Glomerular endothelial cell (primary cell): ENCODE results near the gene ATG4C. TPM values are rescaled to one million over a fixed set of nuclear protein-coding genes. Genes with fewer than 3 reads are reported as not detected.
"Not testable (repeated sequence)": the region's sequence is repeated elsewhere in the genome, so short reads cannot be mapped to it uniquely, and the experiment has no call there.

ENCODE experiments used
- DNase-seq: peaks from one replicate; pipeline ENCODE4 v3.0.0-alpha.2; 2011; ENCODE audit warnings: low read depth, low spot score; ENCODE audit errors: extremely low read depth
- total RNA-seq: library from RNA; depleted of rRNA; stranded (reverse); fragments of >200 nt; gene quantifications from 2 replicates; pipeline ENCODE4 v1.2.3, GENCODE V29; 2015

Gene ATG4C
- total RNA-seq, 1 donor from 2014 or later = 4.2 TPM

DNA sequence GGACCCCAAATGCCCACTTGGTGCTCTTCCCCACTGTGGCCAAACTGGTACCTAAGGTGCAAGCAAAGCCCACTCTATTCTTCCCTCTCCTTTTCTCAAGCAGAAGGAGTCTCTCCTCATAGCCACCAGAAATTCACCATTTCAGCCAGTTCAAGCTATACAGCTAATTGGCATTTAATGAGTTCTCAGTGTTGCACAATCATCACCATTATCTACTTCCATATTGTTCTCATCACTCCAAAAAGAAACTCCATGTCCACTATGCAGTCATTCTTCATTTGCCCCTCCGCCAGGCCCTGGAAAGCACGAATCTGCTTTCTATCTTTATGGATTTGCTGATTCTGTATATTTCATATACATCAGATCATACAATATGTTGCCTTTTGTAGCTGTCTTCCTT is 9.9 kb upstream of the ATG4C start:
- DNase-seq = no peak

GRCh38 chr1:62774971-62775595 is 8.8 kb upstream of the ATG4C start:
- DNase-seq = no peak

DNA sequence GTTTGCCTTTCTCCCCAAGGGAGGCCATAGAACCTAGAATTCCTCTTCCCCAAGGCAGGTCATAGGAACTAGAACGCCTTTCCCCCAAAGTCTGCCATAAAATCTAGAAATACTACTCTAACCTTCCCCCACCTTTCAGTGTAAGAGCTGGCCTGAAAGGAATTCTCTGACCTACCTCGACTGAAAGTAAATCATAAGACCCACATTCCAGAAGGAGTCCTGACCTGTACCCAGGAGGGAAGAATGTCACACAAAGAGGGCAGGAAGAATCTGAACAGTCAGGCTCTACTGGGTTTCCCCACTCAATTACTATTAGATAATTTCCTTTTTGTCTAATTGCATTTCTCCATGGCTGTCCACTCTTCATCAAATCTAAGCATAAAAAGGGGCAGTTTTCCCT is 5.7 kb upstream of the ATG4C start:
- DNase-seq = no peak

DNA sequence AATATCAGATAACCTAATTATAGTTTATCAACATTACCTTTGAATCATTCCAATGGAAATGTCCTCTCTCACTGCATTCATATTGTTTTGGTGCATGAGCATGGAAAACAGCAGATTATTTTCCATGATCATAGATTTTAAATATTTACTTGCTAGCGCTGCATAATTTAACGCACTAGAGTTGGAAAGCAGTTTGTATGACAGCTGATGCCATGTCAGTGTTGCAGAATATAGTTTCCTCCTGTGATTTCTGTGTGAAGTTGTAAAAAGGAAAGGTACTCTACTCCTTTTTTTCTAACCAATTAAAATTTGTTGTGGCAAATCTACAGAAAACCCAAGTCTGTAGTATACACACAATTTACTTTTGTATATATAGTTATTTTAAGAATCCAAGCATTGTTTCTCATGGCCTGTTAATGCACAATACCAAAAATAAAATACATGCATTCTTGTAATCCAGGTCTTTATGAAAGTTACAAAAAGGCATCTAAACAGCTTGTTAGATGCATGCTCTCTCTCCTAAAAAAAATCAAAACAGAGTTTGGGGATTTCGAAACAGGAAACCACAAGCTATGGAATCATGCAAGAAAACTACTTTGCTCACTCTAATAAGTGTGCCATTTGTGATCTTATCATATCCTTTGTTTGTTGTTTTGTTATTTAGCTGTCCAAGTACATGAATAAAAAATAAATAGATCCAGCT is 1.9 kb upstream of the ATG4C start:
- DNase-seq = no peak

GRCh38 chr1:62782544-62783212 is 1.3 kb upstream of the ATG4C start:
- not testable (repeated sequence) for DNase-seq

- peak; percentile 20 for DNase-seq
These were observed 805 bp downstream of the ATG4C start for GRCh38 chr1:62784509-62785365.

DNA sequence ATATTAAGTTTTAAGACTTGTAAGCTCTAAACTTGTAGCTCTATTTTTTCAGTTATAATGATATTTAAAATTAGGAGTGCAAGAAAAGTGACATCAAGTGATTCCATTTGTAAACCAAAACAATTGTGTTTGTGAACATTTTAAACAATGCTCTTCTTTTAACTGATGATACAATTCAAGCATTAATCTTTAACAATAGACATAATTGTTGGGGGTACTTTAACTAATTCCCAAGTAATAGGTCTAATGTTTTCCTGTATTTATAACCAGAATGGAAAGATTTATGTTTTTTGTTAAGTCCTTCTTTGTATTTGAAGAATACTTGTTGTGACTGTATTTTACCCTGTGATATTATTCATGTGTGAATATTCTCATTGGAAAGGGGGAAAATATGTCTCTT is 6.8 kb downstream of the ATG4C start:
- no peak for DNase-seq

DNA sequence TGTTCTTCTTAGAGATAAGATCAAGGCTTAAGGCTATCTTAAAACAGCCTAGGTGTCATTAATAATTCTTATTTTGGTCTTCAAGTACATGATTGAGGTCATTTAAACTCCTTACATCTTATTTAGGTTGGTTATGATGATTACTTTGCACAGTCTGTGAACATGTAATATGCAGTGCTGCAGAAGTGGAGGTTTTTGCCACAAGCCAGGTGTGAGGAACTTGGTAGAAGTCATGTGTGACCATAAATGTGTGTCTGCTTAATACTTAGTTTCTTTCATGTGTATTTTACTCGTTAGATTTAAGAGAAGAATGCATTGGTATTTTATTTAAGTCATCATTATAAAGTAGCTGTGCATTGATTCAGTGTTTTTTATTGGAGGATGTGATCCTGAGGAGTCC is 10.1 kb downstream of the ATG4C start:
- no peak for DNase-seq

DNA sequence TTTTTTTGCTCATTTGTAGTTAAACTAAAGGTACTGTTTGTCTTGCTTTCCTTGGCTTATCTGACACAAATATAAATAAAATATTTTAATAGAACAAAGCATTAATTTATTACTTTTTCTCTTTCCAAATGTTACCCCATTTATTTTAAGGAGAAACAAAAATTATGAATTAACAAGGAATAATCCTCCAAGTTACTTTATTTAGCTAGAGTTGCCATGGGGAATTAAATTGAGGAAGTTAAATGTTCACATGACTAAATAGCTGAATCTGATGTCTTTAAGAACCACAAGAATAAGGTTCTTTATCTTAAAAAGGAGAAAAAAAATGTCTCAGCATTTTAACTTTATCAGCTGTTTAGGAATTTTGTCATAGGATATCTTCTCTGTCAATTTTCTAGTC is 12.3 kb downstream of the ATG4C start:
- no peak for DNase-seq

DNA sequence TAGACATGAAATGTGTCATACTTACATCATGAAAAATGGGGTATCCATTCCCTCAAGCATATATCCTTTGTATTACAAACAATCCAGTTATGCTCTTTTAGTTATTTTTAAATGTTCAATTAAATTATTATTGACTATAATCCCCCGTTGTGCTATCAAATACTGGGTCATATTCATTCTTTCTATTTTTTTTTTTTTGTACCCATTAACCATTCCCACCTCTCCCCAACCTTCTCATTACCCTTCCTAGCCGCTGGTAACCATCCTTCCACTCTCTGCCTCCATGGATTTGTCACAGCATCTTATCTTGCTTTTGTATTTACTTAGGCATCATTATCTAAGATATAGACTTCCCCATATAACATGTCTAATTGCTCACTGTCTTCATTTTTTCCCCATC is 15.8 kb downstream of the ATG4C start:
- no peak for DNase-seq

DNA sequence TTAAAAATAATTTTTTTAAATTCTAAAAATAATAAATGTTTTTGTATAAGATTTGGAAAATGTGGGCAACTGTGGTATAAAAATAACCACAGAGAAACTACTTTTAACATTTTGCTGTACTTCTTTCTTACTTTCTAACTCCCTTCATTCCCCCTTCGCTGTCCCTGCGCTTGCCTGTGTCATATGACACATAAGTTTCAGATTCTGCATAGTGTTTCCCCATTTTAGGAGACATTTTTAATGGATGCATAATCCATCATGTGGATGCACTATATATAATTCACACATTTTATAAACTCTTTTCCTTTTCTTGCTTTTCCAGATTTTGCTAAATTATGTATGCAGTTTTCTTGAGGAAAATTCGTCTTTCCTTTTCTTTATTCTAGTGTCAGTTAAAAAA is 16.3 kb downstream of the ATG4C start:
- no peak for DNase-seq

- DNase-seq = no peak
These were observed 16.9 kb downstream of the ATG4C start for GRCh38 chr1:62800825-62801306.

DNA sequence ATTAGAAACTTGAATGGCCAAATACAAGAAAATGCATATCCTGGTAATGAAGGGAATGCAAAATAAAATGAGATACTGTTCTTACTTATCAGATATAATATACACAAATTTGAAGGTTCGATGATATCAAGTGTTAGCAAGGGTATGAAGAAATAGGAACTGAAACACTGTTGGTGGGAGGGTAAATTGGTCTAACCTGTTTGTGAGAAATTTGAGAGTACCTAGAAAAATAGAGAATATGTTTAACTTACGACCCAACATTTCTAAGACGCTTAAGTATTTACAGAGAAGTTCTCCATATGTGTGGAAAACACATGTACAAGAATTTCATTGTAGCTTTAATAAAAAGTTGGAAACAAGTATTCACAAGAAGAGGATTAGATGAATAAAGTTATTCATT is 25.9 kb downstream of the ATG4C start:
- DNase-seq = no peak

DNA sequence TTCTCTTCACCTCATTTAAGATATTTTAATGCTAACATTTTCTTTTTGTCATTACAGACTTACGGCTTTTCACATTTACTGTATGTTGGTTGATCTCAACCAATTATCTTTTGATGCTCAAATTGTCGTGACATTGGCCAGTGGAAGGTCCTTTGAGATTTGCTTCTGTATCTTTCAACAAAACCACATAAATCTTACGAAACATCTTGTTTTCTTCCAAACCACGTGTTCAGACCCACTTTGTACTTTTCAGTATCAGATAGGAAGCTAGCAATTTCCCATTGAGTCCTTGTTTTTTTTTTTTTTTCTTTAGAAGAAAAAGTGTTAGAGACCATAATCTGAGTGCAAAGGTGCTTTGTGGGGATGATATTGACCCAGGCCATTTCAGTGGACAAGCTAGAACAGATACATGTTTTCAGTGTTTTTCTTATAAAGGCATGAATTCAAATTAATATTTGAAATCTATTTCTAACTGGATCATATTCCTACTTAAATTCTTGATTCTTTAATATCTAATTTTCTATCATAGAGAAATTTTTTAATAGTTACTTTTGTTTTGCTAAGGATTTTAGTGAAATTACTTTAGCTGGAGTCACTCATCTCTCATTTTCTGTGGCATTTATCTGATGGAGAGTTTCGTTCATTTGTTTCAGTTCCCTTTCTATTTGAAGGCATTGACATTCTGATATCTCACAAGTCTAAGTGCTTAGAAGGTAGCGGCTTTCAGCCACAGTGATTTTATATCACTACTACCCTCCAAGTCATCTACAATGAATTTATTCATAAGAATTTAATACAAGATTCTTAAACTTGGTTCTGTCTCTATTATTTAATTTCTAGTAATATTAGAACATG is 26.7 kb downstream of the ATG4C start:
- no peak for DNase-seq

DNA sequence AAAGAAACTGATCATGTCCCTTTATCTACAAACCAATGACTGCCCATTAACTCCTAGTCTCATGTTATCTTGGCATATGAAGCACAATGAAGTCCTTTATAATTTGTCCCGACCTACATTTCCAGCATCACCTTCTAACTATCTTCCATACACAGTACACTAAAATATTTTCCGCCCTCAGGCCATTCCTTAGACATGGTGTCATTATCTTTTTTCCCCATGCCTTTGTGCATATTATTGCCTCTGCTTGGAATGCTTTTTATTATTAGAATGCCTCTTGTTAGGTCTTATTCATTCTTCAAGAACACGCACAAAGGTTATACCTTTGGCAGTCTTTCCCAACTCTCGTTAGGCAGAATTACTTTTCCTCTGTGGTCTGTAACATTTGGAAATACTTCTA is 39.6 kb downstream of the ATG4C start:
- no peak for DNase-seq

GRCh38 chr1:62826901-62827300 is 43.0 kb downstream of the ATG4C start:
- no peak for DNase-seq

GRCh38 chr1:62827786-62828185 is 43.9 kb downstream of the ATG4C start:
- DNase-seq = not testable (repeated sequence)

DNA sequence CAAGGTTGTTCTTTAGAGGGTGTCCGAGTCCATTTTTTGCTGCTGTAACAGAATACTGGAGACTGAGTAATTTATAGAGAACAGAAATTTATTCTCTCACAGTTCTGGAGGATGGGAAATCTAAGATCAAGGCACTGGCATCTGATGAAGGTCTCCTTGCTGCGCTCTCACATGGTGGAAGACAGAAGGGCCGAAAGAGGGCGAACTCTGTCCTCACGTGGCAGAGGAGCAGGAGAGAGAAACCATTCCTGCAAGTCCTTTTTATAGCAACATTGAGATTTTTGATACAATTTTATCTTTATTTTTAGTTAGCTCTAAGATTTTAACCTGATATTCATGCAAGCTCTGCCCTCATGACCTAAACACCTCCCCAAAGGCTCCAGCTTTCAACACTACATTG is 48.3 kb downstream of the ATG4C start:
- DNase-seq = no peak

GRCh38 chr1:62833529-62833928 is 49.6 kb downstream of the ATG4C start:
- DNase-seq = no peak

- no peak for DNase-seq
These were observed 50.5 kb downstream of the ATG4C start for GRCh38 chr1:62834400-62834961.
